Stimulated activated CD8-positive, alpha-beta memory T cell treated with anti-CD3 and anti-CD28 coated beads, Interleukin-15, amount 100 ng/mL, for 4 hours (primary cell): ENCODE measurements around the gene CLSTN2.

Experiments used
- DNase-seq, 2 donors: peaks; one replicate each; pipeline ENCODE4 v3.0.0-alpha.2; 2020; ENCODE audit warnings: low read depth in 2 of 2

The CLSTN2 gene

GRCh38 chr3:139941580-139941979, 6.6 kb downstream of the CLSTN2 start:
- no peak for DNase-seq

DNA sequence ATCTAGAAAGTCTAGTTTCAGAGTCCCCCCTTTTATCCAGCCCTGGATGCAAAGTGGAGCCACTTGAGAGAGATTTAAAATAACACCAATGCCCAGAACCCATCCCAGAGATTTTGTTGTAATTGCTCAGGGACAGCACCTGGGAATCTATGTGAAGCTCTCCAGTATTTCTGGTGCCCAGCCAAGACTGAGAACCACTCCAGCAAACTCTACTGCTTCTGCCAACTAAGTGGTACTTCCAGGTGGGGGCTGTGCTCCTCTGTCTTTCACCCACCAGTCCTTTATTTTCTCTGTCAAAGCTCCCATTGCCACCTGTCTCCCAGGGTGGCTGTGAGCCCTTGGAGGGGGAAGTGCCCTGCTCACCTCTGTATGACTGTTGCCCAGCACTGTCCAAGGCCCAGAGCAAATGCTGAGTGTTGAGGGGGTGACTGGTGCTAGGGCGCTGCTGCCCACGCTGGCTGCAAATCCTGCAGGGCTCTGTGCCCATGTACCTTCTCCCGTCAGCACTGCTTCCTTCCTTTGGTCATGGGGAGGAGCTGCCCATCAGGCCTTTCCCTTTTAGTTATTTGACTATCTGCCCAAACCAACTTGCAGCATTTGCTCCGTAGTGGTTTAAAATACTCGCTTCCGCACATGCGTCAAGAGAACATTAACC, 9.4 kb downstream of the CLSTN2 start:
- no peak for DNase-seq

DNA sequence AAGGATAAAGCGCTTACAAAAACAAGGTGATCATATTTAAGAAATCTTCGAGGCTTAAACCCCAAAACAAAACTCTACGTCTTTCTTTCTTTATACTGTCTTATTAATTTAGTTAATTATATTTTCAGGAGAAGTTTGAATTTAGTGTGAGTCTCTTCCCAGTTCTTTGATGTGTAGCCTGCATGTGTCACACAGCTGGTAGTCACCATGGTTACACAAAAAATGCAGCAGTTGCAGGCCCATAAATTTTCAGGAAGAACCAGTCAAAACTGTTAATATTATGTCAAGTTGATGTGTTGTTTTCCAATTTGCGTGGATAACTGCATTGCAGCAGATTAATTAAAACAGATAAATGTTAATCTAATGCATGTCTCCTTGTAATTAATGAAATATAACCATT, 10.4 kb downstream of the CLSTN2 start:
- DNase-seq = no peak

DNA sequence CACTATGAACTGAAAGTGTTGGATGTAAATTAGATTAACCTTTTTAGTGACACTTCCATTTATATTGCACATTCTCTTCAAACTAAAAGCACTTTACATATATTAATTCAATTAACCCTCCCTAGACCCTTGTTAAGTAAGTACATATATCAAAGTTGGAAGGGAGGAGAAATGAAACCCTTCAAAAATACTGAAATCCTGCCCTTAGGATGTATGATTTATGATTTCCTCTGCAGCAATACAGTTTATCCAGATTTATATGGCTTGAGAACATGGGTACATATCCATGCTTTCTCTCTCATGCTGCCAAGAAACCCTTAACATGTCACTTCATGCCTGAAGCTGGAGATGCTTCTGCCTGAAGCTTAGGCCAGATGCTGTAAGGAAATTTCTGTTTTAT, 11.0 kb downstream of the CLSTN2 start:
- DNase-seq = no peak

DNA sequence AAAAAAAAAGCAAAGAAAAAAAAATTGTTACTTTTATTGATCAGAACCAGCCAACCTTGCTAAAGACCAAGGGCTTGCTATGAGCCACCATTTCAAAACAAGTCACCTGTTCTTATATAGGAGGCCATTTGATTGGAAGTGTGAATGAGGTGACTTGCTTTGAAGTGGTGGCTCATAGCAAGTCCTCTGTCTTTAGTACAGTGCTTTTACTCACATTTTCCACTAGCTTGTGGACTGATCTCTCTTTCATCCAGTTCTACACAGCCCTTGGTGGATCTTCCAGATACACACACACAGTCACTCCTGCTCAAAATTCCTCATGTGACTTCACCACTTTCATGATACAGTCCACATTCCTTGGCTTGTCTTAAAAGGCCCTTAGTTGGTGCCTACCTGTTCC, 13.5 kb downstream of the CLSTN2 start:
- no peak for DNase-seq

DNA sequence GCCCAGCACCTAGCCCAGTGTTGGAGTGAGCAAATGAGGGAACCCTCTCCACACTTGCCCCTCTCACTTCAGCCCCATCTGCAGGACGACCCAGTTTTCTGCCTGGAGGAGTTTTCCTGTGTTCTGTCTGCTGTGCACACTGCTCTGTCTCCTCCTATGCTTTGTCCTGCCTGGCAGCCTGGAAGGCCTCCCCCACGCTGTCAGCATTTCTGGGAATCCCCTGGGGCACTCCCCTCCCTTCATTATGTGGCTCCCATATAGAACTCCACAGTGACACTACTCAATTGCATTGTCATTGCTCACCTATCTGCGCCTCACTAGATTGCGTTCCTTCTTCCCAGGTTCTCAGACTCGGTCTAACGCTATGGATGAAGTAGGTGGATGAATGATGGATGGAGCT, 13.9 kb downstream of the CLSTN2 start:
- no peak for DNase-seq

DNA sequence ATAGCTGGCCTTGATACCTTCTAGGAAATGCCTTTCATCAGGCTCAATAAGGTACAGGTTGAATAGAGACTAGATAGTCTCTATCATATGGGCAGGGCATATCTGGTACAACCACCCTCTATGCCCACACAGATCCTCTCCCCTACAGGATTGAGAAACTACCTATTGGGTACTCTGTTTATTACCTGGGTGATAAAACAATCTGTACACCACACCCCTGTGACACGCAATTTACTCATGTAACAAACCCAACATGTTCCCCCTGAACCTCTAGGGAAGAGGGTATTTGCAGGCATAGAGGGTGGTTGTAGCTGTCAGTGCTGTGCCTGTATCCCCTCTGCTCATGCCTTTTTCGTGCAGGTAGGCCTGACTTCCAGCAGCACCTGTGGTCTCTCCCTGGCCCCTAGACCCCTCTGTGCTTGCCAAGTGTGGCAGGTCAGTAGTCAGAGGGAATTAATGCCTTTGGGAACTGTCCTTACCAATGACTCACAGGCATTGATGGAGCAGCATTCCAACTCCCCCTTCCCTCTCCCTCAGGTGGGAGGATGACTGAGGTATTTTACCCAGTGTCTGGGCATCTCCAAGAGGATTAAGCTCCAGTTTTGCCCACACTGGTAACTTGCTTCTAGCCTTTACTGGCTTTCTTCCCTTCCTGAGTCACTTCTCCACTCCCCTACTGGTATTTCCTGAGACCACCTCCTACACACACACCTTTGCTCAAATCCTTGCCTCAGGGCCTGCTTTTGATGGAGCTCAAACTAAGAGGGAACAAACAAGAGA, 18.3 kb downstream of the CLSTN2 start:
- no peak for DNase-seq

DNA sequence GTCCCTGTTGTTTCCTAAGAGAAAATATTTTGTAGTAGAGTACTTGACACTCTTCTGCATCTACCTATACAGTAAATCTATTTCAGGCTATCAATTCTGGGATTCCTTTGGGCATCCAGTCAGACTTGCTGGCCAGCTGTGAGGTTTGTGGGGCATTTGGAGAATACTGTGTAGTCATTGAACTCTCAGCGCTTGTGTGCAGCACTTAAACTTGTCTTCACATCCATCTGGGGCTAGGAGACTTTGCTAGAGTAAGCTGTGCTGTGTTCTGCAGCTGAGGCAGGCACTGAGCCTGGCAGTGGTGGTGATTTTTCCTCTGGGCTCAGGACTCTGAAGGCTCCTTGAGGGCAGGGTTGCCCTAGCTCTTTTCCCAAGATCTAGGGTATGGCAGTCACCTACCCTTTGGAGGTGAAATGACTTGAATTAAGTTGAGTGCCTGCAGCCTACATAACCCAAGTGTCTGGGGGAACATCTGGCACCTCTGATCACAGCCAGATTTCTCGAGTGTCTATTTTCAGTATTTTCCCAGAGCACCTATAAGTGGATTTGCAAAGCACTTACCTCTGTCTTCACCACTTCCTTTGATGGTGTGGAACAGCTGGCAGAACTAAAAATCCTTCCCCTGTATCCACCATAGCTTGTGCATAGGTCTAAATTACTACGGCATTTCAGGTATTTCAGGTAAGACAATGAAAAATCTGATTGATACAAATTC, 19.3 kb downstream of the CLSTN2 start:
- no peak for DNase-seq

DNA sequence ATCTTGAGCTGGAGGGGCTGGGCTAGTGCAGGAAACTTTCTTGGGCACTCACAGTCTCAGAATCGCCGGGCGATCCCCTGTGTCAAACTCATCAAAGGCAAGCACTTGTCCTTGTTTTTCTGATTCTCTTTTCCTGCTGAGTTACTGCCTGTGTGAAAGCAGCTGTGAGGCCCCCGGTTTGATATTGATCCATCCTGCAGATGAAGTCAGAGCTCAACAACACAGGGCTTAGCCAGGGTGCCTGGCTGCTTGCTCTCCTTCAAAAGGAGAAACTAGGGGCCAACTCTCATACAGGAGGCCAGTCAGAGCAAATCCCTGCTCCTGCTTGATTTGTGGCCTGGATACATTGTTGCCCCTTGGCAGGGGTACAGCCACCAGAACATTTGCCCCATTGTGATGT, 22.9 kb downstream of the CLSTN2 start:
- no peak for DNase-seq

- no peak for DNase-seq
These were observed 34.4 kb downstream of the CLSTN2 start for GRCh38 chr3:139969386-139969785.

- DNase-seq = no peak
These were observed 35.5 kb downstream of the CLSTN2 start for GRCh38 chr3:139970526-139970925.

DNA sequence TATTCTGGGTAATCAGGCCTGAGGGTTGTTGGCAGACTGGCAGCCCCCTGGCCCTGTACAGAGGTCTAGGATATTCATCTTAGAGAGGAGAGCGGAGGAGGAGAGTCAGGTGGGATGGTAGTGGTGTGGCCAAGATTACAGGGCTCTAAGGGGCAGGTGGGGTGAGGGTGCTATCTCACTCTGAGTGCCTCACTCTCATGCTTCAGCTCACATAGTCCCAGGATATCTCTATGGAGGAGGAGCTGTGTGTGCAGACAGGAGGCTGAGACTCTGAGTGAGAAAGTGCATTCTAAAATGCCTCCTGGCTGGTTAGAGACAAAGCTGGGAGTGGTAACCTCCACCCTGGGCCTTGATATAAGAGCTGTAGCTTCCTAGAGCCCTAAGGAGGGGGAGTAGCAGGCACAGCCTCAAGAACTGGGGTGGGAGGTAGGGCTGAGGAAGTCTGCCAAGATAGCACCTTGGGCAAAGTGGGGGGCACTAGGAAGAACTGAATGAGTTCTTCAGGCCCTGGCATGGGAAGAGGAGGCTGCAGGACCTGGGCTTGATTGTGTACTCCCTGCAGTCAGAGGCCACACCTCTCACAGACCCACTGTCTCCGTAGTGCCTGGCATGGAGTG, 39.9 kb downstream of the CLSTN2 start:
- DNase-seq = no peak

GRCh38 chr3:139975594-139976365, 40.8 kb downstream of the CLSTN2 start:
- no peak for DNase-seq

- no peak for DNase-seq
These were observed 44.0 kb downstream of the CLSTN2 start for GRCh38 chr3:139978966-139979365.

- no peak for DNase-seq
These were observed 45.0 kb downstream of the CLSTN2 start for GRCh38 chr3:139979991-139980390.

DNA sequence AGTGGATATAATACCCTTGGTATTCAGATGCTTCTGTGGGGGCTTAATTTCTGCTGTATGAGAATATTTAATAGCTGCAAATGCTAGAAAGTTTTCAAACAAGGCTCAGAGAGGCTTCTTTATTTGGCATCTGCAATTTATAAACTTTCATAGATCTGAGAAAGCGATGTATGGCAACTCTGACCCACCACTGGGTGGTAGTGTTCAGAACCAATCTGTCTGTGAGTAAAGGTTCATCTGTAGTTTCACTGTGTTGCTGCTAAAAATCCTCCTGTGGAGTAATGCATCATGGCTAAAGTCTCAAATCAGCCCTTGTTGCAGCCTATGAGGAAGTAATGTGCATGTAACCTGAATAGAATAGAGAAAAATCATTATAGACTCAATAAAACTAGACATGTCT, 47.4 kb downstream of the CLSTN2 start:
- DNase-seq = no peak

DNA sequence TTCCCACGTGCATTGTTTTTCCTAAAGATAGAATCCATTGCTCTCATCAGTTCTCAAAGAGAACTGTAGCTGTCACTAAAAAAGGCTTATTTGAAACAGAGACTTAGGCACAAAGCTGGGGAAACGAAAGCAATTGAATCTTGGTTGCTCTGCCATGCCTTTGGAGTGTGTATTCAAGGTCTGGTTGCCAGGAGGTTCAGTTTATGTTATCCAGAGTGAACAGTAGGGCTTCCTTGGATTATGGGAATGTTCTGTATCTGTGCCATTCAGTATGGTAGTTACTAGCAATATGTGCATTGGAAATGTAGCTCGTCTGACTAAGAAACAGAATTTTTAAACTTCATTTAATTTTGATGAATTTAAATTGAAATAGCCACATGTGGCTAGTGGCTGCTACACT, 50.6 kb downstream of the CLSTN2 start:
- no peak for DNase-seq

DNA sequence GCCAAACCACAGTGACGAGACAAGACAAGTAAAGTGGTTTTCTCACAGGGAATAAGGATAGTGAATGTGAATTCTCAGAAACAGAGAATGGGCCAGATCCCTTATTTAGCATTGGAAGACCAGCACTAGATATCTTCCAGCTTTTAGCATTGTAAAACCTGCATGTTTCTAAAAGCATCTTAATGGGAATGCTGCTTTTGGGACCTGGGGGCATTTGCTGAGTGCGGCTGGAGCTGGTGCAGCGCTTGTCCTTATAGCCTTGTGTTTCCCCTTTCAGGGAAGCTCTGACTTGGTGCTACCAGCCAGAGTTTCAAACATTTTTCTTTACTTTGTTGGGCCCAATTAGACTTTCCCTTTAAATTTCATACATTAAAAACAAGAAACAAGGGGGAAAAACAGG, 52.9 kb downstream of the CLSTN2 start:
- DNase-seq = no peak

DNA sequence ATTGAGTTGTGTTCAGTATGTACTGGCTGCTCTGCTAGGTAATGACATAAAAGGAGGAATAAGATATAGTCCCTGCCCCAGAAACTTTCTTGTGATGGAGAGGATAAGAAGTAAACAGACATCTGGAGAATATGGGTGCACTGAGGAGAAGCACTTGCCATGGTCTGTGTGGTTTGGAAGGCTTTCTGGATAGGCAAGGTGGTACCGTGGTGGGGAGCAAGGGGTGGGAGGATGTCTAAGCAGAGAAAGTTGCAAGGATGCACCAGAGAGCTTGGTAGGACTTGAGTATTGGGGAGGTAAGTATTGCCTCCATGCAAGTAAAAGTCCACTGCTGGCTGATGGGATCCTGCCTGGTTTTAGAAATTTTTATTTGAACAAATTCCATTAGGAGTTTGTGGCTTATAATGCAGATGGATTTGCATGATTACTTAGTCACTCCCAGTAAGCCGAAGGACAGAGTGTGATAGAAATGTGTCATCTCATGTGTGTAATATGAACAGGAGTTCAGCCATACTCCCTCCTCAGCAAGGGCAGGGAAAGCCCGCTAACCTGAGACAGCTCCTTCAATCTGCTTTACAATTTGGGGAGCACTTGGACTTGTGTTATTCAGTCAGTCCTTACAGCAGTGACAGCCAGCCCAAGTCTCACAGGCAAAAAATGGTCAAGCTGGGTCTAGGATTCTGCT, 53.6 kb downstream of the CLSTN2 start:
- DNase-seq = no peak

DNA sequence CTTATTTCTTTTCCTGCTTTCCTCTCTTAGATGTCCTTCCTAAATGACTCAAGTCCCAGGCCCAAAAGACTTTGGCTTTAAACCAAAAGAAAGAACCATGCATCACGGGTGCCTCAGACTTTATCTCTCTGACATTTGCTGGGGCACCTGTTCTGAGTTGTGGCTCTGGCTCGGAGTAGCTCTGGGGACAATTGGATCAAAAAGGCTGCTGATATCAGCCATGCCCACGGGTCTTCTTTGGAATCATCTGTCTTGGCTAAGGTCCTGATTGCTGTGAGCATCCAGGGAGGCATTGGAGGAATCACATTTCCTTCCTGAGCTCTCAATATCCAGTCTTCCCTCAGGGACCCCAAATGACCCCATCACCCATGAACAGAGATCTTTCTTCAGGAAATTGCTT, 59.9 kb downstream of the CLSTN2 start:
- DNase-seq = no peak

DNA sequence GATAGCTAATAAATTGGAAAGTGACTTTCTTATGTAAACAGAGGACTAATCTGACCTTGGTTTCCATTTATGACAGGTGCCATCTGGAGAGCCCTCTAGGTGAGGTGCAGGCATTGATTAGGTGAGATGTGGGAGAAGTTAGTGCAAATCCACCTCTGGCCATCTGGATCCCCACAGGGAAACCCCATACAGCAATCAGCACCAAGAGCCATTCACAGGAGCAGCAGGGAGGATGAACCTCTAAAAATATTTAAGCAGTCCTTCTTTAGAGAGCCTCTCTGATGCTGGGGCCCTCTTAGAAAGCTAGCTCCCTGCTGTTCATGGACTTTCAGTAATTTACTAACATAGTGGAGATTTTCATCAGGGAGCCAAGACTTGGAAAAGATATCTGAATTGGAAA, 69.3 kb downstream of the CLSTN2 start:
- no peak for DNase-seq
